HepG2 (cell line): ENCODE data around the gene NUDCD3. TPM values are rescaled to one million over a fixed set of nuclear protein-coding genes. Genes with fewer than 3 reads are reported as not detected.

Source experiments
- ATAC-seq: fragments of 200-7000 bp; cut with Tn5 transposase; 3 replicates; pipeline ENCODE4 v1.9.1; 2020; ENCODE audit warnings: mild to moderate bottlenecking, moderate library complexity
- BruUV-seq: library from RNA; stranded (reverse); fragments of 400-500 nt; replicated peaks from 2 replicates; lab custom pipeline; 2021; lab: Mats Ljungman, UMichigan
- CTCF ChIA-PET: fragments of 300-600 bp; formaldehyde crosslinking; extraction: SDS; loops from one replicate; lab custom pipeline; 2021; ENCODE audit warnings: low total read pairs, inconsistent platforms, low intra/inter-chr PET ratio; lab: Yijun Ruan, JAX
- POLR2A ChIA-PET: fragments of 350-600 bp; sonication (Branson Sonifier 250); formaldehyde crosslinking; loops from one replicate; lab custom pipeline; 2020; ENCODE audit warnings: antibody characterized with exemption, inconsistent platforms; lab: Yijun Ruan, JAX
- DNase-seq: peaks from one replicate; pipeline ENCODE4 v3.0.0-alpha.2; 2015; ENCODE audit warnings: low spot score
- FAIRE-seq: peaks from 3 replicates; lab custom pipeline; 2011; peaks lifted over from hg19 to GRCh38; lab: Jason Lieb, UNC
- H2AFZ ChIP-seq: one replicate; pipeline ENCODE4 v1.6.1; 2011; ENCODE audit warnings: low read length, inconsistent platforms
- H3K27ac ChIP-seq: fragments of 300-600 bp; 3 replicates; pipeline ENCODE4 v1.8.0; 2011; ENCODE audit warnings: mixed run types, mild to moderate bottlenecking, mixed read lengths, low read length, inconsistent platforms; ENCODE audit not compliant: insufficient read depth; ENCODE audit errors: extremely low read length
- H3K27me3 ChIP-seq, 2 experiments: fragments of 200-600 bp in 1 of 2; 2 replicates in 1 of 2; 3 replicates in 1 of 2; pipeline versions ENCODE4 v1.6.0 to v1.8.0; 2011; ENCODE audit warnings: low read length in 2 of 2, mild to moderate bottlenecking in 2 of 2, moderate library complexity in 2 of 2, inconsistent platforms in 1 of 2; ENCODE audit not compliant: insufficient read depth in 2 of 2, control insufficient read depth in 1 of 2
- H3K36me3 ChIP-seq, 2 experiments: fragments of 200-600 bp in 1 of 2; replicated peaks in 1 of 2; 2 replicates in 1 of 2; 3 replicates in 1 of 2; pipeline versions ENCODE4 v1.5.1 to v1.8.0; 2011; ENCODE audit warnings: low read length in 2 of 2, inconsistent platforms in 1 of 2; ENCODE audit not compliant: insufficient read depth in 2 of 2, control insufficient read depth in 1 of 2
- H3K4me1 ChIP-seq: 2 replicates; pipeline ENCODE4 v1.5.1; 2012; ENCODE audit warnings: low read length, inconsistent platforms; ENCODE audit not compliant: insufficient read depth
- H3K4me2 ChIP-seq: 2 replicates; pipeline ENCODE4 v1.6.0; 2011; ENCODE audit warnings: low read depth, low read length, inconsistent platforms
- H3K4me3 ChIP-seq, 3 experiments: fragments of 200-600 bp in 1 of 3; sonication (generic), shearing (Covaris generic) in 1 of 3; replicated peaks in 1 of 3; 2 replicates each; pipeline ENCODE4 v1.5.1; 2011 to 2016; ENCODE audit warnings: low read length in 3 of 3, inconsistent platforms in 2 of 3, low read depth in 2 of 3, mild to moderate bottlenecking in 2 of 3, control low read depth in 1 of 3, mixed read lengths in 1 of 3; ENCODE audit not compliant: insufficient read depth in 1 of 3
- H3K79me2 ChIP-seq: one replicate; pipeline ENCODE4 v1.6.1; 2011; ENCODE audit warnings: low read length, inconsistent platforms; ENCODE audit not compliant: insufficient read depth
- H3K9ac ChIP-seq: 2 replicates; pipeline ENCODE4 v1.6.0; 2011; ENCODE audit warnings: mild to moderate bottlenecking, low read depth, low read length, inconsistent platforms; ENCODE audit not compliant: insufficient read depth
- H3K9me3 ChIP-seq: 2 replicates; pipeline ENCODE4 v1.5.1; 2012; ENCODE audit warnings: mild to moderate bottlenecking, low read length
- H4K20me1 ChIP-seq: 2 replicates; pipeline ENCODE4 v1.6.0; 2011; ENCODE audit warnings: inconsistent platforms, mild to moderate bottlenecking, low read length, moderate library complexity; ENCODE audit not compliant: insufficient read depth
- EED ChIP-seq: sonication (generic); formaldehyde crosslinking; IDR thresholded peaks from 2 replicates; pipeline ENCODE4 v1.5.0; 2020; ENCODE audit warnings: mild to moderate bottlenecking, missing genetic modification reagents
- GTF3A ChIP-seq: sonication (generic); formaldehyde crosslinking; conservative IDR thresholded peaks from 2 replicates; pipeline ENCODE4 v1.4.0; 2020; ENCODE audit warnings: mild to moderate bottlenecking, missing genetic modification reagents
- PHB2 ChIP-seq: fragments of 450-650 bp; IDR thresholded peaks from 2 replicates; pipeline ENCODE4 v1.6.1; 2018; ENCODE audit not compliant: partially characterized antibody
- PHF8 ChIP-seq: sonication (generic); formaldehyde crosslinking; IDR thresholded peaks from 2 replicates; pipeline ENCODE4 v1.5.0; 2020; ENCODE audit warnings: missing genetic modification reagents
- U2AF2 ChIP-seq: fragments of 200-400 bp; formaldehyde crosslinking; IDR thresholded peaks from 2 replicates; pipeline ENCODE4 v1.6.1; 2017; ENCODE audit warnings: low read depth, mild to moderate bottlenecking, low read length
- ZNF761 ChIP-seq: sonication (generic); formaldehyde crosslinking; conservative IDR thresholded peaks from 2 replicates; pipeline ENCODE4 v1.4.0; 2020; ENCODE audit warnings: mild to moderate bottlenecking, missing genetic modification reagents
- WGBS: methylation state at CpG from one replicate; pipeline ENCODE4 v1.1.6; 2017; ENCODE audit warnings: low lambda C conversion rate; 5-methylcytosine and 5-hydroxymethylcytosine counted together
- in situ Hi-C: cut with HindIII; loops from 2 replicates; pipeline ENCODE4 v1.10.0; 2017; ENCODE audit warnings: low pct_unique_long_range_greater_than_20kb; ENCODE audit not compliant: extremely low pct_ligation_motif_present
- intact Hi-C: fragments of 100-400 bp; cut with micrococcal nuclease; formaldehyde crosslinking; loops from one replicate; pipeline ENCODE4 v1.10.0; 2022; ENCODE audit not compliant: unreplicated experiment
- polyA plus RNA-seq, 8 experiments: library from polyadenylated mRNA; depleted of rRNA in 3 of 8; stranded (reverse) in 7 of 8; unstranded in 1 of 8; fragments of >200 nt; fragmentation: Illumina TruSeq in 4 of 8; extraction: Trizol in 4 of 8; gene quantifications; 2 replicates each; pipeline versions ENCODE4 v1.2.1 to v1.2.3, GENCODE V29; 2011 to 2016; ENCODE audit warnings: low read depth in 4 of 8, missing spikeins in 1 of 8, mixed read lengths in 1 of 8; ENCODE audit not compliant: insufficient read depth in 1 of 8
- total RNA-seq, 5 experiments: library from RNA; depleted of rRNA; stranded (reverse); fragments of >200 nt; fragmentation: Illumina TruSeq; extraction: Trizol; gene quantifications; 2 replicates each; pipeline ENCODE4 v1.2.3, GENCODE V29; 2016; ENCODE audit warnings: low read depth in 1 of 5
- TF ChIP-seq, protein P1 (sequence below): sonication (generic); formaldehyde crosslinking; conservative IDR thresholded peaks from 2 replicates; pipeline ENCODE4 v1.4.0; 2020; ENCODE audit warnings: missing genetic modification reagents

The NUDCD3 gene
- total and polyA plus RNA-seq, 2 of the 13 experiments (the other 11 are each of a cell fraction or from before 2014, with no cell fraction given): 20.8 to 49.9 TPM

DNA sequence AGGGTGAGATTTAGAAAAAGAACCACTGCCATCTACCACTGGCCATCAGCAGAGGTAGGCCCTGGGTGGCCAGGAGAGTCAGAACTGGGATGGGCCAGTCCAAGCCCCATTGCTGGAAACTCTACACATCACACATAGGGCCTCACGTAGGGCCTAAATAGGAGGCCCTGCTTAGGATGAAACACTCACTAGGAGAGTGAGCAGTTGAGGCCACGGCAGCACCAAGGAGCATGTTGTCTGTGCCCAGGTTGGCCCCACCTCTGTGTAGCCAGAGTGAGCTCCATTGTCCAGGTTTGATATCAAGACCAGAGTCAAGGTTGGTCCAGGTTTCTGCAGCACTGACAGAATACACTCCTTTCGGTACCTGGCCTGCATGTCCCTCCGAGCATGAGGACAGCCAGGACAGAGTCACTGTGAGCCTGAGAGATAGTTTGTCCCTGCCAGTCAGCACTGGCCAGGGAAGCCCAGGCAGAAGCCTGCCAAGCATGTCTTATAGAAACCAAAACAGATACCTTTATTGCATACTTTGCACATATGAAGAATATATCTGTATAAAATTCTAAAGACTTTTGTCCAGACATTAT is 87.2 kb downstream of the NUDCD3 start:
- H3K27ac ChIP-seq: no peak overlapping the region
- ChIA-PET CTCF (no interaction called here), POLR2A (interaction anchor here (1.1 kb wide), 1 partner anchor 65 kb away, joined by 4 read pairs; no protein-coding TSS in a partner anchor)
- DNase-seq (no peak), FAIRE-seq (no peak), ATAC-seq (no peak)
- no peak for TF ChIP-seq U2AF2
- no peak for TF ChIP-seq PHB2
- TF ChIP-seq, protein P1, sequence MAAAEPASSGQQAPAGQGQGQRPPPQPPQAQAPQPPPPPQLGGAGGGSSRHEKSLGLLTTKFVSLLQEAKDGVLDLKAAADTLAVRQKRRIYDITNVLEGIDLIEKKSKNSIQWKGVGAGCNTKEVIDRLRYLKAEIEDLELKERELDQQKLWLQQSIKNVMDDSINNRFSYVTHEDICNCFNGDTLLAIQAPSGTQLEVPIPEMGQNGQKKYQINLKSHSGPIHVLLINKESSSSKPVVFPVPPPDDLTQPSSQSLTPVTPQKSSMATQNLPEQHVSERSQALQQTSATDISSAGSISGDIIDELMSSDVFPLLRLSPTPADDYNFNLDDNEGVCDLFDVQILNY: no peak
- no peak for TF ChIP-seq GTF3A (CRISPR knock-in tag)
- TF ChIP-seq EED (CRISPR knock-in tag): no peak
- H2AFZ ChIP-seq: no peak overlapping the region
- in situ Hi-C loops: no loop called here
- no peaks in the 10 kb centered on the region for H3K9me3 ChIP-seq
- no peaks in the 10 kb centered on the region for H3K27me3 ChIP-seq
- no peaks in the 10 kb centered on the region for H3K4me1 ChIP-seq
- H3K4me3 ChIP-seq: no peak overlapping the region
- no TSS peak for BruUV-seq
- no peak overlapping the region for H3K9ac ChIP-seq
- no peak overlapping the region for H3K4me2 ChIP-seq
- H3K36me3 ChIP-seq: peaks cover 27 to 66% of the 10 kb centered on the region in 2 experiments
- no peaks in the 10 kb centered on the region for H4K20me1 ChIP-seq
- H3K79me2 ChIP-seq: no peaks in the 10 kb centered on the region
- 100% methylated on average over 1 of the region's 4 CpGs for WGBS
- intact Hi-C loops: no loop called here

DNA sequence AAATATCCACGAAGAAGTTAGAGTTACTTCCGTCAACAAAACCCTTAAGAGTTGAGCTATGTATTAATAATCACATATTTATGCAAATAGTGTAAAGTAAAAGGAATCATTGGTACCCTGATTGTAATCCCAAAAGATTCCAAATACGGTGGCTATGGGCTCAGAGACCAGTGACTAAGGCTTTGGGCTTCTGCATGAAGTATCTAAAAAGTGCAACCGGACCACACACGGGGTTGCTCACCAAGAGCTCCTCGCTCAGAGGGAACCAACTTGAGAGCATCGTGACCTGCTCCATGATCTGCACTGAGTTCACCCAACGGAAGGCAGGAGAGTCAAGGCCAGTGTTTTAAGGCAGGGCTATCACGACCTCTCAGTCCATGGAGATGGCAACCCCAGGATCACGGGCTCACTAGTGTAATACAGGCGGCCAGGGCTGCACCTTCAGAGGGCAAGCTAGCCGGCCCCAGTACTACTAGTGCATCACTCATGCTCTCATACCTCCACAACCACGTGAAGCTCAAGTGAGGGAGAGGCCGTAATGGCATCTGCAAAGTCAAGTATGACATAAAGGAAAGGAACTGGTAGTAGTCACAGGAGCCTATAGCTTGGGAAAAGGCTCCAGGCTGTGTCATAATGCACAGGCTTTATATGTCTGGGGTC is 87.9 kb downstream of the NUDCD3 start:
- ATAC-seq (no peak), FAIRE-seq (no peak), DNase-seq (no peak)
- in situ Hi-C loops (no loop called here), intact Hi-C loops (no loop called here)
- Histone ChIP-seq H3K27me3 (no peaks in the 10 kb centered on the region), H3K4me3 (no peak overlapping the region), H3K36me3 (peaks cover 29 to 71% of the 10 kb centered on the region in 2 experiments), H3K9me3 (no peaks in the 10 kb centered on the region), H2AFZ (no peak overlapping the region), H3K9ac (no peak overlapping the region), H3K79me2 (no peaks in the 10 kb centered on the region), H3K27ac (no peak overlapping the region), H4K20me1 (no peaks in the 10 kb centered on the region), H3K4me1 (no peaks in the 10 kb centered on the region), H3K4me2 (no peak overlapping the region)
- POLR2A ChIA-PET: no interaction called here
- BruUV-seq: no TSS peak
- WGBS: 96% methylated on average over 7 of the region's 14 CpGs
- no peak for TF ChIP-seq ZNF761 (CRISPR knock-in tag)
- TF ChIP-seq PHF8 (CRISPR knock-in tag): no peak
- CTCF ChIA-PET: no interaction called here
